K562 (cell line): ENCODE measurements around the gene C15orf61. TPM values are rescaled to one million over a fixed set of nuclear protein-coding genes. Genes with fewer than 3 reads are reported as not detected.

ENCODE experiments used
- ATAC-seq: fragments of 200-7000 bp; cut with Tn5 transposase; 3 replicates; pipeline ENCODE4 v1.9.1; 2020; ENCODE audit warnings: moderate library complexity
- BruUV-seq: library from RNA; stranded (reverse); fragments of 400-500 nt; replicated peaks from 2 replicates; lab custom pipeline; 2021; lab: Mats Ljungman, UMichigan
- CTCF ChIA-PET: fragments of 300-600 bp; formaldehyde crosslinking; extraction: SDS; loops from one replicate; lab custom pipeline; 2021; ENCODE audit warnings: low intra/inter-chr PET ratio; lab: Yijun Ruan, JAX
- POLR2A ChIA-PET: fragments of 300-600, 350-650 bp; sonication (Branson Sonifier 250); formaldehyde crosslinking; extraction: SDS; loops from one replicate; lab custom pipeline; 2021; ENCODE audit warnings: antibody characterized with exemption, inconsistent platforms; lab: Yijun Ruan, JAX
- DNase-seq, 4 experiments: peaks; one replicate each; pipeline versions ENCODE4 v3.0.0 to v3.0.0-alpha.2; 2011 to 2018; ENCODE audit warnings: low spot score in 3 of 4, mixed read lengths in 3 of 4; ENCODE audit errors: extremely low read depth in 1 of 4
- FAIRE-seq: peaks from 2 replicates; lab custom pipeline; 2011; peaks lifted over from hg19 to GRCh38; lab: Jason Lieb, UNC
- H2AFZ ChIP-seq: 2 replicates; pipeline ENCODE4 v1.6.0; 2011; ENCODE audit warnings: low read depth, low read length, control low read depth, inconsistent platforms
- H3K27ac ChIP-seq: fragments of 200-600 bp; 3 replicates; pipeline ENCODE4 v1.8.0; 2011; ENCODE audit warnings: low read depth, mild to moderate bottlenecking, control low read depth, inconsistent platforms, low read length, moderate library complexity, mixed read lengths; ENCODE audit errors: extremely low read depth
- H3K27me3 ChIP-seq, 2 experiments: fragments of 300-600 bp in 1 of 2; 2 replicates in 1 of 2; 3 replicates in 1 of 2; pipeline versions ENCODE4 v1.6.0 to v1.8.0; 2011; ENCODE audit warnings: inconsistent platforms in 2 of 2, low read length in 2 of 2, mild to moderate bottlenecking in 1 of 2, mixed read lengths in 1 of 2, moderate library complexity in 1 of 2; ENCODE audit not compliant: control insufficient read depth in 2 of 2, insufficient read depth in 2 of 2
- H3K36me3 ChIP-seq: fragments of 300-600 bp; 3 replicates; pipeline ENCODE4 v1.8.0; 2011; ENCODE audit warnings: mild to moderate bottlenecking, low read length, inconsistent platforms; ENCODE audit not compliant: control insufficient read depth, insufficient read depth
- H3K4me1 ChIP-seq, 2 experiments: fragments of 200-600 bp in 1 of 2; replicated peaks in 1 of 2; 2 replicates in 1 of 2; 3 replicates in 1 of 2; pipeline versions ENCODE4 v1.5.1 to v1.8.0; 2011; ENCODE audit warnings: inconsistent platforms in 2 of 2, low read length in 2 of 2, mild to moderate bottlenecking in 1 of 2, mixed read lengths in 1 of 2, moderate library complexity in 1 of 2; ENCODE audit not compliant: control insufficient read depth in 2 of 2, insufficient read depth in 2 of 2
- H3K4me2 ChIP-seq: 2 replicates; pipeline ENCODE4 v1.6.1; 2011; ENCODE audit warnings: low read length, control low read depth, inconsistent platforms, mixed read lengths; ENCODE audit not compliant: insufficient read depth
- H3K4me3 ChIP-seq: fragments of 200-600 bp; sonication (generic), shearing (Covaris generic); 2 replicates; pipeline ENCODE4 v1.5.1; 2016; ENCODE audit warnings: control low read depth, inconsistent platforms
- H3K79me2 ChIP-seq: fragments of 200-600 bp; 3 replicates; pipeline ENCODE4 v1.8.0; 2011; ENCODE audit warnings: low read length, inconsistent platforms; ENCODE audit not compliant: control insufficient read depth, insufficient read depth
- H3K9ac ChIP-seq, 2 experiments: 2 replicates each; pipeline versions ENCODE4 v1.6.0 to v1.6.1; 2011; ENCODE audit warnings: low read depth in 2 of 2, low read length in 2 of 2, control low read depth in 1 of 2, inconsistent platforms in 1 of 2, mild to moderate bottlenecking in 1 of 2, mixed read lengths in 1 of 2; ENCODE audit not compliant: insufficient read depth in 1 of 2
- H3K9me1 ChIP-seq: one replicate; pipeline ENCODE4 v1.6.0; 2011; ENCODE audit warnings: inconsistent platforms, mild to moderate bottlenecking, low read length, moderate library complexity; ENCODE audit not compliant: control insufficient read depth, insufficient read depth
- H3K9me3 ChIP-seq: replicated peaks from 2 replicates; pipeline ENCODE4 v1.5.1; 2011; ENCODE audit warnings: low read depth, low read length, inconsistent platforms; ENCODE audit not compliant: control insufficient read depth, insufficient read depth
- H4K20me1 ChIP-seq: replicated peaks from 2 replicates; pipeline ENCODE4 v1.6.1; 2011; ENCODE audit warnings: low read length, inconsistent platforms, mixed read lengths; ENCODE audit not compliant: control insufficient read depth, insufficient read depth
- FOXK1 ChIP-seq: sonication (generic); formaldehyde crosslinking; IDR thresholded peaks from 2 replicates; pipeline ENCODE4 v1.8.0; 2022; ENCODE audit warnings: missing genetic modification reagents, mild to moderate bottlenecking, borderline replicate concordance
- GABPA ChIP-seq: fragments of 200-800 bp; sonication (Bioruptor generic); conservative IDR thresholded peaks from 2 replicates; pipeline ENCODE4 v1.6.1; 2016; ENCODE audit warnings: low read depth, missing genetic modification characterization, missing compliant biosample characterization
- MAFK ChIP-seq: IDR thresholded peaks from 2 replicates; pipeline ENCODE4 v1.6.1; 2011; ENCODE audit warnings: low read length, improper control_type of control experiment
- MXI1 ChIP-seq: IDR thresholded peaks from 2 replicates; pipeline ENCODE4 v1.6.1; 2011; ENCODE audit warnings: low read depth, mild to moderate bottlenecking, improper control_type of control experiment, low read length
- NCOA4 ChIP-seq: fragments of 450-650 bp; IDR thresholded peaks from 2 replicates; pipeline ENCODE4 v1.6.1; 2018; ENCODE audit warnings: mild to moderate bottlenecking; ENCODE audit not compliant: partially characterized antibody
- PHB ChIP-seq: fragments of 250-450 bp; sonication (Bioruptor Pico); IDR thresholded peaks from 2 replicates; pipeline ENCODE4 v1.5.0; 2021
- POLR2A ChIP-seq: fragments of 450-650 bp; conservative IDR thresholded peaks from 2 replicates; pipeline ENCODE4 v1.6.1; 2016
- POLR2AphosphoS2 ChIP-seq: IDR thresholded peaks from 2 replicates; pipeline ENCODE4 v1.6.1; 2012; ENCODE audit warnings: low read length, improper control_type of control experiment
- TBL1XR1 ChIP-seq, 2 experiments: IDR thresholded peaks; 2 replicates each; pipeline ENCODE4 v1.6.1; 2012; ENCODE audit warnings: improper control_type of control experiment in 2 of 2, low read length in 2 of 2, mild to moderate bottlenecking in 1 of 2
- ZNF311 ChIP-seq: fragments of 250-450 bp; sonication (Bioruptor Pico); IDR thresholded peaks from 2 replicates; pipeline ENCODE4 v1.4.0; 2020; ENCODE audit warnings: mild to moderate bottlenecking, moderate library complexity
- ZNF449 ChIP-seq: fragments of 250-450 bp; sonication (Bioruptor Pico); IDR thresholded peaks from 2 replicates; pipeline ENCODE4 v1.8.0; 2022; ENCODE audit warnings: moderate library complexity, mild to moderate bottlenecking, inconsistent platforms
- ZNF644 ChIP-seq: fragments of 200-800 bp; sonication (Bioruptor generic); IDR thresholded peaks from 2 replicates; pipeline ENCODE4 v1.6.1; 2016; ENCODE audit warnings: low read depth, missing genetic modification characterization, missing compliant biosample characterization
- ZNF79 ChIP-seq: fragments of 250-450 bp; sonication (Bioruptor Pico); IDR thresholded peaks from 2 replicates; pipeline ENCODE4 v1.4.0; 2020; ENCODE audit warnings: low read depth, mild to moderate bottlenecking, moderate library complexity
- ZNF830 ChIP-seq: fragments of 250-450 bp; sonication (Bioruptor Pico); IDR thresholded peaks from 2 replicates; pipeline ENCODE4 v1.5.0; 2021; ENCODE audit warnings: mild to moderate bottlenecking
- WGBS: fragments of 100-300 bp; shearing (Covaris generic); methylation state at CpG from one replicate; pipeline ENCODE4 v1.1.6; 2016; ENCODE audit warnings: low coverage, mixed read lengths; ENCODE audit not compliant: insufficient coverage; ENCODE audit errors: missing lambda C conversion rate; 5-methylcytosine and 5-hydroxymethylcytosine counted together
- in situ Hi-C: fragments of 300-500 bp; cut with MboI; formaldehyde crosslinking; loops from 4 replicates; pipeline ENCODE4 v1.15.0; 2018; ENCODE audit warnings: inconsistent platforms, mixed read lengths
- intact Hi-C: fragments of 100-400 bp; cut with micrococcal nuclease; formaldehyde crosslinking; loops from 2 replicates; pipeline ENCODE4 v1.14.2; 2022
- polyA plus RNA-seq, 8 experiments: library from polyadenylated mRNA; depleted of rRNA in 4 of 8; stranded (reverse) in 5 of 8; unstranded in 3 of 8; fragments of >200 nt; fragmentation: Nextera tagmentation in 2 of 8; fragmentation: Illumina TruSeq in 1 of 8; extraction: Ambion mirVana in 2 of 8; extraction: Trizol in 1 of 8; gene quantifications; 2 replicates each; pipeline versions ENCODE4 v1.2.1 to v1.2.3, GENCODE V29; 2011 to 2014; ENCODE audit warnings: inconsistent platforms in 1 of 8, missing spikeins in 1 of 8
- total RNA-seq, 7 experiments: library from RNA; depleted of rRNA in 6 of 7; stranded (reverse); fragments of >200 nt in 6 of 7; fragmentation: Illumina TruSeq in 2 of 7; extraction: Trizol in 2 of 7; gene quantifications; 2 replicates each; pipeline versions ENCODE4 v1.2.1 to v1.2.3, GENCODE V29; 2011 to 2021; ENCODE audit warnings: low replicate concordance in 1 of 7
- TF ChIP-seq, protein P1 (sequence below): fragments of 250-450 bp; sonication (Bioruptor Pico); IDR thresholded peaks from 2 replicates; pipeline ENCODE4 v1.8.0; 2022; ENCODE audit warnings: inconsistent platforms
- TF ChIP-seq, protein P2 (sequence below): sonication (generic); formaldehyde crosslinking; IDR thresholded peaks from 2 replicates; pipeline ENCODE4 v1.8.0; 2022; ENCODE audit warnings: mild to moderate bottlenecking, missing genetic modification reagents
- TF ChIP-seq, protein P3 (sequence below): fragments of 250-450 bp; sonication (Bioruptor Pico); IDR thresholded peaks from 2 replicates; pipeline ENCODE4 v1.4.0; 2020; ENCODE audit warnings: mild to moderate bottlenecking

C15orf61 gene
- total and polyA plus RNA-seq, 9 of the 15 experiments (the other 6 are each of a cell fraction or from before 2014, with no cell fraction given): 1.6 to 10.5 (median 4.3) TPM

DNA sequence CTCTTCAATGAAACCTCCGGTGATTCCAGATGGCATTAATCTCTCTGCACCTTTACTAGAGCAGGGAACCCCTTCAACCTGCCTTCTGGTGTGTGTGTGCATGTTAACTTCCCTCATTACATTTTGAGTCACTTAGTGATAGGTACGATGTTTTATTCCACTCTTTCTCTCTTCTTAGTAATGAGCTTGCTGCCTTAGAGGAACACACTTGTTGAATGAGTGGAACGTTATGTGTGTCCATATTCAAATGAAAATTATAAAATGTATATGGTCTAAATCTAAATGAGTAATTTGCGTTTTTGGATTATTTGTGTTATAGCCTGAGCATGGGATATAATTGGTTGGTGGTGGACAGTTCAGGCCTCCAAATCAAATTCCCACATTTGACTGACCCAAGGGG is 33.6 kb downstream of the C15orf61 start:
- Histone ChIP-seq H3K4me2 (no peak overlapping the region), H3K27ac (no peak overlapping the region), H3K4me1 (peaks cover 4 to 13% of the 10 kb centered on the region in 2 experiments; a peak in 4 of 5 replicates), H3K9me3 (no peaks in the 10 kb centered on the region; the same call in 1 of the 2 replicates), H4K20me1 (no peaks in the 10 kb centered on the region), H3K4me3 (no peak overlapping the region), H3K9ac (no peak overlapping the region), H2AFZ (no peak overlapping the region), H3K79me2 (no peaks in the 10 kb centered on the region), H3K27me3 (no peaks in the 10 kb centered on the region), H3K36me3 (peaks cover 39% of the 10 kb centered on the region), H3K9me1 (no peaks in the 10 kb centered on the region)
- ChIA-PET POLR2A (interaction anchor here (0.6 to 1.4 kb wide), 4 partner anchors 11 to 494 kb away, joined by 3 to 6 read pairs (median 4); partner anchors contain the start of gene MAP2K5), CTCF (no interaction called here)
- in situ Hi-C loops: no loop called here
- BruUV-seq: no TSS peak
- FAIRE-seq (no peak), ATAC-seq (no peak)
- WGBS: 64% methylated on average over 4 of the region's 4 CpGs
- no peak for TF ChIP-seq ZNF79 (CRISPR knock-in tag)
- TF ChIP-seq, protein P1, sequence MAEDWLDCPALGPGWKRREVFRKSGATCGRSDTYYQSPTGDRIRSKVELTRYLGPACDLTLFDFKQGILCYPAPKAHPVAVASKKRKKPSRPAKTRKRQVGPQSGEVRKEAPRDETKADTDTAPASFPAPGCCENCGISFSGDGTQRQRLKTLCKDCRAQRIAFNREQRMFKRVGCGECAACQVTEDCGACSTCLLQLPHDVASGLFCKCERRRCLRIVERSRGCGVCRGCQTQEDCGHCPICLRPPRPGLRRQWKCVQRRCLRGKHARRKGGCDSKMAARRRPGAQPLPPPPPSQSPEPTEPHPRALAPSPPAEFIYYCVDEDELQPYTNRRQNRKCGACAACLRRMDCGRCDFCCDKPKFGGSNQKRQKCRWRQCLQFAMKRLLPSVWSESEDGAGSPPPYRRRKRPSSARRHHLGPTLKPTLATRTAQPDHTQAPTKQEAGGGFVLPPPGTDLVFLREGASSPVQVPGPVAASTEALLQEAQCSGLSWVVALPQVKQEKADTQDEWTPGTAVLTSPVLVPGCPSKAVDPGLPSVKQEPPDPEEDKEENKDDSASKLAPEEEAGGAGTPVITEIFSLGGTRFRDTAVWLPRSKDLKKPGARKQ: no peak
- no peak for TF ChIP-seq TBL1XR1 (IDR thresholded peaks at IDR 0.05; ENCODE audit: low read length in 2 of 2)
- no peak for TF ChIP-seq GABPA (tag)
- no peak for TF ChIP-seq NCOA4
- TF ChIP-seq ZNF644 (tag): no peak
- TF ChIP-seq, protein P2, sequence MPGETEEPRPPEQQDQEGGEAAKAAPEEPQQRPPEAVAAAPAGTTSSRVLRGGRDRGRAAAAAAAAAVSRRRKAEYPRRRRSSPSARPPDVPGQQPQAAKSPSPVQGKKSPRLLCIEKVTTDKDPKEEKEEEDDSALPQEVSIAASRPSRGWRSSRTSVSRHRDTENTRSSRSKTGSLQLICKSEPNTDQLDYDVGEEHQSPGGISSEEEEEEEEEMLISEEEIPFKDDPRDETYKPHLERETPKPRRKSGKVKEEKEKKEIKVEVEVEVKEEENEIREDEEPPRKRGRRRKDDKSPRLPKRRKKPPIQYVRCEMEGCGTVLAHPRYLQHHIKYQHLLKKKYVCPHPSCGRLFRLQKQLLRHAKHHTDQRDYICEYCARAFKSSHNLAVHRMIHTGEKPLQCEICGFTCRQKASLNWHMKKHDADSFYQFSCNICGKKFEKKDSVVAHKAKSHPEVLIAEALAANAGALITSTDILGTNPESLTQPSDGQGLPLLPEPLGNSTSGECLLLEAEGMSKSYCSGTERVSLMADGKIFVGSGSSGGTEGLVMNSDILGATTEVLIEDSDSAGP (CRISPR knock-in tag): no peak
- TF ChIP-seq POLR2AphosphoS2: no peak
- TF ChIP-seq PHB: no peak
- no peak for TF ChIP-seq MXI1
- no peak for TF ChIP-seq ZNF830 (CRISPR knock-in tag)
- TF ChIP-seq MAFK: no peak
- no peak for TF ChIP-seq FOXK1
- TF ChIP-seq ZNF449 (CRISPR knock-in tag): no peak
- TF ChIP-seq, protein P3, sequence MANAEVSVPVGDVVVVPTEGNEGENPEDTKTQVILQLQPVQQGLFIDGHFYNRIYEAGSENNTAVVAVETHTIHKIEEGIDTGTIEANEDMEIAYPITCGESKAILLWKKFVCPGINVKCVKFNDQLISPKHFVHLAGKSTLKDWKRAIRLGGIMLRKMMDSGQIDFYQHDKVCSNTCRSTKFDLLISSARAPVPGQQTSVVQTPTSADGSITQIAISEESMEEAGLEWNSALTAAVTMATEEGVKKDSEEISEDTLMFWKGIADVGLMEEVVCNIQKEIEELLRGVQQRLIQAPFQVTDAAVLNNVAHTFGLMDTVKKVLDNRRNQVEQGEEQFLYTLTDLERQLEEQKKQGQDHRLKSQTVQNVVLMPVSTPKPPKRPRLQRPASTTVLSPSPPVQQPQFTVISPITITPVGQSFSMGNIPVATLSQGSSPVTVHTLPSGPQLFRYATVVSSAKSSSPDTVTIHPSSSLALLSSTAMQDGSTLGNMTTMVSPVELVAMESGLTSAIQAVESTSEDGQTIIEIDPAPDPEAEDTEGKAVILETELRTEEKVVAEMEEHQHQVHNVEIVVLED (CRISPR knock-in tag): no peak
- no peak for TF ChIP-seq ZNF311
- no peak for TF ChIP-seq POLR2A
- TF ChIP-seq, all 486 proteins: peak for 0
- no peak for DNase-seq
- intact Hi-C loops: no loop called here
